Liver (tissue), 9 donors: Measurements from ENCODE around the gene LDHAL6B. TPM values are rescaled to one million over a fixed set of nuclear protein-coding genes. Genes with fewer than 3 reads are reported as not detected.

Experiments used
- DNase-seq: peaks from one replicate; pipeline ENCODE4 v3.0.0-alpha.2; 2017; ENCODE audit warnings: low spot score
- H3K27ac ChIP-seq, 2 donors: one replicate each; pipeline ENCODE4 v1.7.0; 2013; ENCODE audit warnings: inconsistent platforms in 2 of 2, low read length in 2 of 2, control low read depth in 1 of 2, low read depth in 1 of 2, mild to moderate bottlenecking in 1 of 2
- H3K27me3 ChIP-seq, 4 donors: one replicate each; pipeline versions ENCODE4 v1.6.1 to v1.7.0; 2013; ENCODE audit warnings: low read length in 3 of 4, inconsistent platforms in 1 of 4, mild to moderate bottlenecking in 1 of 4, moderate library complexity in 1 of 4; ENCODE audit not compliant: control insufficient read depth in 4 of 4, insufficient read depth in 4 of 4
- H3K36me3 ChIP-seq, 4 donors: one replicate each; pipeline versions ENCODE4 v1.6.1 to v1.7.0; 2013; ENCODE audit warnings: low read length in 3 of 4, mild to moderate bottlenecking in 3 of 4, low read depth in 1 of 4, moderate library complexity in 1 of 4; ENCODE audit not compliant: control insufficient read depth in 4 of 4, insufficient read depth in 3 of 4
- H3K4me1 ChIP-seq, 4 donors: one replicate each; pipeline versions ENCODE4 v1.6.1 to v1.7.0; 2013; ENCODE audit warnings: low read length in 3 of 4, mild to moderate bottlenecking in 3 of 4, moderate library complexity in 1 of 4; ENCODE audit not compliant: control insufficient read depth in 4 of 4, insufficient read depth in 4 of 4
- H3K4me3 ChIP-seq, 3 donors: one replicate each; pipeline versions ENCODE4 v1.6.1 to v1.7.0; 2013; ENCODE audit warnings: low read length in 3 of 3, control low read depth in 1 of 3, low read depth in 1 of 3, mild to moderate bottlenecking in 1 of 3
- H3K9ac ChIP-seq, 2 donors: one replicate each; pipeline ENCODE4 v1.7.0; 2013; ENCODE audit warnings: low read length in 2 of 2, mild to moderate bottlenecking in 2 of 2, moderate library complexity in 2 of 2, control low read depth in 1 of 2, low read depth in 1 of 2
- H3K9me3 ChIP-seq, 4 donors: one replicate each; pipeline versions ENCODE4 v1.6.1 to v1.7.0; 2013; ENCODE audit warnings: low read length in 3 of 4; ENCODE audit not compliant: control insufficient read depth in 4 of 4
- ATF3 ChIP-seq: IDR thresholded peaks from 2 replicates; pipeline ENCODE4 v1.6.1; 2016; ENCODE audit warnings: antibody characterized with exemption
- EGR1 ChIP-seq, 2 donors: IDR thresholded peaks; 2 replicates each; pipeline ENCODE4 v1.6.1; 2016 to 2018; ENCODE audit warnings: antibody characterized with exemption in 2 of 2, low read depth in 2 of 2
- FOXA1 ChIP-seq: IDR thresholded peaks from 2 replicates; pipeline ENCODE4 v1.6.1; 2016; ENCODE audit warnings: antibody characterized with exemption
- FOXA2 ChIP-seq: IDR thresholded peaks from 2 replicates; pipeline ENCODE4 v1.6.1; 2016; ENCODE audit warnings: antibody characterized with exemption
- GABPA ChIP-seq, 2 donors: IDR thresholded peaks in 1 of 2; conservative IDR thresholded peaks in 1 of 2; 2 replicates each; pipeline ENCODE4 v1.6.1; 2016; ENCODE audit warnings: antibody characterized with exemption in 2 of 2, mild to moderate bottlenecking in 1 of 2, moderate library complexity in 1 of 2
- HNF4A ChIP-seq, 2 donors: conservative IDR thresholded peaks; 2 replicates each; pipeline ENCODE4 v1.6.1; 2016; ENCODE audit warnings: antibody characterized with exemption in 2 of 2, mild to moderate bottlenecking in 2 of 2
- HNF4G ChIP-seq: IDR thresholded peaks from 2 replicates; pipeline ENCODE4 v1.6.1; 2016; ENCODE audit warnings: antibody characterized with exemption
- JUND ChIP-seq, 2 donors: IDR thresholded peaks; 2 replicates each; pipeline ENCODE4 v1.6.1; 2016; ENCODE audit warnings: antibody characterized with exemption in 2 of 2
- NR2F2 ChIP-seq: IDR thresholded peaks from 2 replicates; pipeline ENCODE4 v1.6.1; 2016; ENCODE audit warnings: antibody characterized with exemption
- RAD21 ChIP-seq, 2 donors: IDR thresholded peaks; 2 replicates each; pipeline ENCODE4 v1.6.1; 2016; ENCODE audit warnings: antibody characterized with exemption in 2 of 2, mild to moderate bottlenecking in 2 of 2
- REST ChIP-seq: IDR thresholded peaks from 2 replicates; pipeline ENCODE4 v1.6.1; 2016; ENCODE audit warnings: antibody characterized with exemption, mild to moderate bottlenecking
- RXRA ChIP-seq, 2 donors: IDR thresholded peaks; 2 replicates each; pipeline ENCODE4 v1.6.1; 2017 to 2018; ENCODE audit warnings: antibody characterized with exemption in 2 of 2, mild to moderate bottlenecking in 1 of 2
- SP1 ChIP-seq: IDR thresholded peaks from 2 replicates; pipeline ENCODE4 v1.6.1; 2018; ENCODE audit warnings: antibody characterized with exemption, mild to moderate bottlenecking
- YY1 ChIP-seq: IDR thresholded peaks from 2 replicates; pipeline ENCODE4 v1.6.1; 2016; ENCODE audit warnings: antibody characterized with exemption, mild to moderate bottlenecking
- WGBS: extraction: QIAGEN DNeasy Blood & Tissue Kit; methylation state at CpG from one replicate; pipeline ENCODE4 v1.1.7; 2013; 5-methylcytosine and 5-hydroxymethylcytosine counted together
- polyA plus RNA-seq, 2 donors: library from polyadenylated mRNA; stranded (reverse) in 1 of 2; unstranded in 1 of 2; fragments of 200-250 nt in 1 of 2; fragments of >200 nt in 1 of 2; fragmentation: Nextera tagmentation in 1 of 2; extraction: Ambion mirVana in 1 of 2; gene quantifications; one replicate each; pipeline versions ENCODE4 v1.2.1 to v1.2.3, GENCODE V29; 2013 to 2015
- total RNA-seq, 2 donors: library from RNA; depleted of rRNA; stranded (reverse); fragments of >200 nt; gene quantifications; one replicate each; pipeline ENCODE4 v1.2.3, GENCODE V29; 2014
- TF ChIP-seq, protein P1 (sequence below): fragments of 150-350 bp; IDR thresholded peaks from 2 replicates; pipeline ENCODE4 v1.5.1; 2017; ENCODE audit warnings: improper control_type of control experiment, low read depth, low read length; ENCODE audit not compliant: missing input control
- TF ChIP-seq, protein P2 (sequence below): IDR thresholded peaks from 2 replicates; pipeline ENCODE4 v1.6.1; 2016; ENCODE audit warnings: antibody characterized with exemption
- TF ChIP-seq, protein P3 (sequence below): IDR thresholded peaks from 2 replicates; pipeline ENCODE4 v1.6.1; 2016; ENCODE audit warnings: antibody characterized with exemption
- donor health status: healthy.
- donor health status: healthy.
- donor health status: healthy.
- donor health status: healthy.
- donor health status: healthy.

Gene LDHAL6B
- total and polyA plus RNA-seq, 4 donors, result not detected

GRCh38 chr15:59166166-59166565 is 40.5 kb upstream of the LDHAL6B start:
- 67% methylated on average over 4 of the region's 4 CpGs for WGBS
- H3K36me3 ChIP-seq, result peaks cover 3 to 36% (median 22%) of the 10 kb centered on the region in 4 donors
- TF ChIP-seq, protein P1, sequence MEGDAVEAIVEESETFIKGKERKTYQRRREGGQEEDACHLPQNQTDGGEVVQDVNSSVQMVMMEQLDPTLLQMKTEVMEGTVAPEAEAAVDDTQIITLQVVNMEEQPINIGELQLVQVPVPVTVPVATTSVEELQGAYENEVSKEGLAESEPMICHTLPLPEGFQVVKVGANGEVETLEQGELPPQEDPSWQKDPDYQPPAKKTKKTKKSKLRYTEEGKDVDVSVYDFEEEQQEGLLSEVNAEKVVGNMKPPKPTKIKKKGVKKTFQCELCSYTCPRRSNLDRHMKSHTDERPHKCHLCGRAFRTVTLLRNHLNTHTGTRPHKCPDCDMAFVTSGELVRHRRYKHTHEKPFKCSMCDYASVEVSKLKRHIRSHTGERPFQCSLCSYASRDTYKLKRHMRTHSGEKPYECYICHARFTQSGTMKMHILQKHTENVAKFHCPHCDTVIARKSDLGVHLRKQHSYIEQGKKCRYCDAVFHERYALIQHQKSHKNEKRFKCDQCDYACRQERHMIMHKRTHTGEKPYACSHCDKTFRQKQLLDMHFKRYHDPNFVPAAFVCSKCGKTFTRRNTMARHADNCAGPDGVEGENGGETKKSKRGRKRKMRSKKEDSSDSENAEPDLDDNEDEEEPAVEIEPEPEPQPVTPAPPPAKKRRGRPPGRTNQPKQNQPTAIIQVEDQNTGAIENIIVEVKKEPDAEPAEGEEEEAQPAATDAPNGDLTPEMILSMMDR, result no peak
- peak in 1 of 2 donors; percentile 12 for TF ChIP-seq HNF4A (conservative IDR thresholded peaks at IDR 0.05)

GRCh38 chr15:59166601-59167265 is 39.9 kb upstream of the LDHAL6B start:
- no peak overlapping the region for H3K9ac ChIP-seq
- 86% methylated on average over 11 of the region's 11 CpGs for whole genome bisulfite sequencing
- peaks cover 5 to 37% (median 22%) of the 10 kb centered on the region in 4 donors for H3K36me3 ChIP-seq
- no peak overlapping the region for H3K4me3 ChIP-seq
- H3K27ac ChIP-seq, result no peak overlapping the region
- H3K27me3 ChIP-seq, result no peaks in the 10 kb centered on the region
- H3K9me3 ChIP-seq, result no peaks in the 10 kb centered on the region
- no peak for TF ChIP-seq HNF4G
- TF ChIP-seq EGR1 (IDR thresholded peaks at IDR 0.05; ENCODE audit: low read depth in 2 of 2), result no peak
- no peak for TF ChIP-seq FOXA2
- no peak for TF ChIP-seq GABPA (IDR thresholded peaks at IDR 0.05 in 1 of 2, conservative IDR thresholded peaks at IDR 0.05 in 1 of 2)
- no peak for TF ChIP-seq YY1
- no peak for TF ChIP-seq FOXA1
- TF ChIP-seq, protein P1, result no peak
- TF ChIP-seq, protein P2, sequence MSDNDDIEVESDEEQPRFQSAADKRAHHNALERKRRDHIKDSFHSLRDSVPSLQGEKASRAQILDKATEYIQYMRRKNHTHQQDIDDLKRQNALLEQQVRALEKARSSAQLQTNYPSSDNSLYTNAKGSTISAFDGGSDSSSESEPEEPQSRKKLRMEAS, result no peak
- TF ChIP-seq, protein P3, sequence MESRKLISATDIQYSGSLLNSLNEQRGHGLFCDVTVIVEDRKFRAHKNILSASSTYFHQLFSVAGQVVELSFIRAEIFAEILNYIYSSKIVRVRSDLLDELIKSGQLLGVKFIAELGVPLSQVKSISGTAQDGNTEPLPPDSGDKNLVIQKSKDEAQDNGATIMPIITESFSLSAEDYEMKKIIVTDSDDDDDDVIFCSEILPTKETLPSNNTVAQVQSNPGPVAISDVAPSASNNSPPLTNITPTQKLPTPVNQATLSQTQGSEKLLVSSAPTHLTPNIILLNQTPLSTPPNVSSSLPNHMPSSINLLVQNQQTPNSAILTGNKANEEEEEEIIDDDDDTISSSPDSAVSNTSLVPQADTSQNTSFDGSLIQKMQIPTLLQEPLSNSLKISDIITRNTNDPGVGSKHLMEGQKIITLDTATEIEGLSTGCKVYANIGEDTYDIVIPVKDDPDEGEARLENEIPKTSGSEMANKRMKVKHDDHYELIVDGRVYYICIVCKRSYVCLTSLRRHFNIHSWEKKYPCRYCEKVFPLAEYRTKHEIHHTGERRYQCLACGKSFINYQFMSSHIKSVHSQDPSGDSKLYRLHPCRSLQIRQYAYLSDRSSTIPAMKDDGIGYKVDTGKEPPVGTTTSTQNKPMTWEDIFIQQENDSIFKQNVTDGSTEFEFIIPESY, result no peak
- no peak for TF ChIP-seq NR2F2
- TF ChIP-seq RXRA (IDR thresholded peaks at IDR 0.05), result no peak
- TF ChIP-seq JUND (IDR thresholded peaks at IDR 0.05), result no peak
- no peak for TF ChIP-seq ATF3
- no peak for TF ChIP-seq RAD21 (IDR thresholded peaks at IDR 0.05)
- TF ChIP-seq REST, result no peak
- no peak for TF ChIP-seq SP1
- TF ChIP-seq HNF4A (conservative IDR thresholded peaks at IDR 0.05), result no peak
- DNase-seq, result no peak
- H3K4me1 ChIP-seq, result no peaks in the 10 kb centered on the region

More at GRCh38 chr15:59166166-59166565, 40.5 kb upstream of the LDHAL6B start:
- Histone ChIP-seq H3K9ac (no peak overlapping the region), H3K4me1 (no peaks in the 10 kb centered on the region), H3K4me3 (no peak overlapping the region), H3K9me3 (no peaks in the 10 kb centered on the region), H3K27me3 (no peaks in the 10 kb centered on the region), H3K27ac (no peak overlapping the region)
- DNase-seq, result no peak
